Activated CD8-positive, alpha-beta memory T cell treated with anti-CD3 and anti-CD28 coated beads, Interleukin-2, amount 50 U/mL, for 24 hours (primary cell): ENCODE results near the gene IFT172.
"Not testable (repeated sequence)": the region's sequence is repeated elsewhere in the genome, so short reads cannot be mapped to it uniquely, and the experiment has no call there.

Experiments used
- DNase-seq: peaks from one replicate; pipeline ENCODE4 v3.0.0-alpha.2; 2020; ENCODE audit errors: extremely low read depth

Gene IFT172

DNA sequence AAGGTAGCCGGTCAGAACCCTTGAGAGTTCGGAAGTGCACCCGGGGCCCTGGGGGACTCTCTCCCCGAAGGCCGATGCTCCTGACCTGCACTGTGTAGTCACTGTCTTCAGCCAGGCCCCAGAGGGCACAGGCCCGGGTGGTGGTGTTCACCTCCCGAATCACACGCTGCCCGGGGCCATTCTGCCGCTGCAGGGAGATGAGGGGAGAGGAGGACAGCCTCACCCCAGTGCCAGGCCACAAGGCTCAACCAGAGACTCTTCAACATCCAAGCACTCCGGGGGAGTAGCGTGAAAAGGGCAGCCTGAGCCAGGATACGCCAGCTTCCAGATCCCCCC, 4.4 kb upstream of the IFT172 start:
- no peak for DNase-seq

DNA sequence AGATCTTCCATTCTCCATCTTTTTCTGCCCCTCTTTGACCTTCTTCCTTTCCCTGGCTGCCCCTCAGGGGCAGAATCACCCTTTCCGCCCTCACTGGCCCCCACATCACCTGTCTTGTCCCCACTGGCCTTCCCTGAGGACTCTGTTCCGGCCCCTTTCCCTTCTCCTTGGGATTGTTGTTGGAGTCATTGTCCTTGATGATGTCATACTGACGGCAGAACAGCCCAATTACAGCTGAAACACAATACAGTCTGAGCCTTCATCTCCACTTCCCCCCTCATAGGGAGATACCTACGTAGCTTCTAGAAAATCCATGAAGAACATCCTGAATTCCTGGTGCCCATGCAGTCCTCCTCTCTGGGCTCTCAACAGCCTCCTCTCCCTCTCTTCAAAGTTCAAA, 3.0 kb upstream of the IFT172 start:
- DNase-seq = no peak

DNA sequence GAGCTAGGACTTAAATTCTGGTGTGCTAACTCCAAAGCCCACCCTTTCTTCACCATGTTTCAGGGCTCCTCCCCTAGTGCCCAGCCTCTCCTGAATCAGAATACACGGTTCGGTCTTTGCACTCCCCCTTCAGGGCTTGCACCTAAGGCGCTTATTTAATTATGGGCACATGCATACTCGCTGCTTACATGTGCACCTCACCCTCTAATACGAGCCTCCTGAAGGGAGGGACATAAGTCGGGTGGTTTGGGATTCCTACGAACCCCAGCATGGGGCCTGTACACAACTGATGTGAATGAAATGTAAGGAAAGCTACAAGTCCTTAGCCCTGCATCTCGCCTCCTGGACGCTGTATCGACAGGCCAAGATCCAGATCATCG, 435 bp downstream of the IFT172 start:
- DNase-seq = no peak

DNA sequence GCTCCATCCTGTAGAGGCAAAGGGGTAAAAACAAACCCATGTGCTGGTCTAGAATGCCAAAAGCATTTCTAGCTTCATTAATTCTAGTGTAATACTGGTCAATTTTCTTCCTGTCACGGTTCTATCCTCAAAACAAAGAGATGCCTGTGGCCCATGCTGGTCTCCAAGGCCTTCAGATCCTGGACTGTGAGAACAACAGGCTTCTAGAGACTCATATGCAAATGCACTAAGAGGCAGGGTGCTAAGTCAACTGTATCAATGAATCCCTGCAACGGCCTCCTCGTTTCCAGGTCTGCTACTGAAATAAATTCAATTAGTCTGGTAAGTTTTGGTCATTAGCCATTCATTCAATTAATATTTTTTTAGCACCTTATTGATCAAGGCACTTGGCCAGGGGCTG, 4.0 kb downstream of the IFT172 start:
- no peak for DNase-seq

DNA sequence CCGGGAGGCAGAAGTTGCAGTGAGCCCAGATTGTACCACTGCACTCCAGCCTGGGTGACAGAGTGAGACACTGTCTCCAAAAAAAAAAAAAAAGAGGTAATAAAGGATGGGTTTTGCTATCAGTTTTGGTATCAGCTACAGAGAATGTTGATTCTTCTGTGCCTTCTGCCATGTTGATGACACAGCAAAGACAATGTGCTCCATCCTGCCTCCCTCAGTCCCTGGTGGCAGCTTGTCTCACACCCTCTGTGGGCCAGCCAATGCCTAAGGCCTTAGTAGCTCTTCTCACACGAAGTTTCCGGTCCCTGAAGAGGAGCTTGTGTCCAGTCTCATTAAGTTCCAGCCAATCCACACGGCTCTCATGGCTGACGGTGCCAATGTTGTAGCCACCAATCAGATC, 17.6 kb downstream of the IFT172 start:
- no peak for DNase-seq

DNA sequence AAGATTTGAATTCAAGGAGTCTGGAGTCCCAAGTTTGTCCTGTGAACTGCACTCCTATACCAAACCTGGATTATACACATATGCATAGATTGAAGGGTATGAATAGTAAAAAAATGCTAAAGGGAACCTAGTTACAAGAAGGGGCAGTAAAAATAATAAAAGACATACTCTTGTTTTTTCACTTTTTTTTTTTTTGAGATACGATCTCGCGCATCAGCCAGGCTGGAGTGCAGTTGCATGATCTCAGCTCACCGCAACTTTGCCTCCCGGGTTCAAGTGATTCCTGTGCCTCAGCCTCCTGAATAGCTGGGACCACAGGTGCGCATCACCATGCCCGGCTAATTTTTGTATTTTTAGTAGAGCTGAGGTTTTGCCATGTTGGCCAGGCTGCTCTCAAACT, 25.1 kb downstream of the IFT172 start:
- DNase-seq = no peak

DNA sequence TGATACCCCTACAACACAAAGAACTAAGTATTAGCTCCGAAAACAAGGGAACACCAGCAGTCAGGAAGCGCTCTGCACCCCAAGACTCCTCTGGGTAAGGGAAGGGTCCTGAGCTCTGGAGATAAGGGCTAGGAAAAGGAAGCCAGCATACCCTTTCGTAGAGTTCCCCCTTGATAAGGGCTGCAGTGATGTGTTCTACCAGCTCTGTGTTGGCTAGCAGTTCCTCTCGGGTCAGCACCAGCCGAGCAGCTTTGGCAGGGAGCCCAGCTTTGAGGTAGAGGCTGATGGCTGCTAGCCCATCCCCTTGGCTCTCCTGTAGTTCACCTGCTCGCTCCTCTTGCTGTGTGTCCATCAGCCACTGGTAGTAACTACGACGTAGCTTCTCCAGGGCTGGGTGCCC, 28.4 kb downstream of the IFT172 start:
- no peak for DNase-seq

DNA sequence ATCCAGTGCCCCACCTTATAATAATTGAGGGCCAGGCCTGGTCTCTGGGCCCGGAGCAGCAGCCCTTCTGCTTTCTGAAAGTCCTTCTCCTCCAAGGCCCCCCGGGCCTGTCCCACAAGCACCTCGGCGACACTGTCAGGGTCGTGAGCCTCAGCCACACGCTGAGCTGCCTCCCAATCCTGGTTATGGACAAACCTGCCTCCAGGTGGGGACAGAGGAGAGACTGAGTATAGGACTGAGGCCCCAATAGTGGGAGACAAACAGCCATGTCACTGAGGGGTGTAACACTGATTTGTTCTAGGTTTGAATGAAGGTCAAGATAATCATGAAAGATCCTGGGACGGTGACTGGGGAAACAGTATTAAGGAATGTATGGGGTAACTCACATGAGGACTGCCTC, 35.6 kb downstream of the IFT172 start:
- DNase-seq = no peak

DNA sequence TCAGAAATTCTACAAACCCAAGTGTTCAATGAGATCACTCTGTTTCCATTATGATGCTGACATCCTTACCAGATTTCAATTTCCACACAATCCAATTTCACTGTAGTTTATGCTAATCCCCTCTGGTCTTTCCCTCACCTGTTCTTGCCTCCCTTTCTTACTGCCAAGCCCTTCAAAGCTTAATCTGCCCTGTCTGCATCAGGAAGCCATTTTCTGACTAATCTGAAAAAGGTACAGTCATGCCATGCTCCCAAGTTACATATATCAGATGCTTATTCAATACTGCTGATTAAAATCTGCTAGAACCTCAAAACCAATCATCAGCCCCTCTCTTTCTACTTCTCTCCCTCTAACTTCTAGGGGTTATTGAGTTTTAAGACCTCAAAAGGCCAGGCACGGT, 38.4 kb downstream of the IFT172 start:
- no peak for DNase-seq

DNA sequence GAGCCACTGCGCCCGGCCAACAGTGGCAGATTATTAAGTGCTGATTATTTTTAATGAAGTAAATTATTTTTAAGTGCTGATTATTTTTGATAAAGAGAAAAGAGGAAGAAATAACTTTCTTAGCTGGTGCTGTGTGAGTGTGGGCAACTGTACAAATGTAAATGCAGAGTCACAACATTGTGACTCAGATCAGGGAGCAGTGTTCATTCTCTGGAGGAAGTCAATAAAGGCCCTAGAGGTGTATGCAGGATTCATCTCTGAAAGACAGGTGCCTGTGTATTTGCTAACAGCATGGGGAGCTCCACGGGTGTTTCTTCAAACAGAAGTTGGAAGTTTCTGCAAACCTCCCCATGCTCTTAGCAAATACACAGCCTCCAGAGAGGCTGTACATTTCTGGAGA, 41.2 kb downstream of the IFT172 start:
- DNase-seq = no peak

DNA sequence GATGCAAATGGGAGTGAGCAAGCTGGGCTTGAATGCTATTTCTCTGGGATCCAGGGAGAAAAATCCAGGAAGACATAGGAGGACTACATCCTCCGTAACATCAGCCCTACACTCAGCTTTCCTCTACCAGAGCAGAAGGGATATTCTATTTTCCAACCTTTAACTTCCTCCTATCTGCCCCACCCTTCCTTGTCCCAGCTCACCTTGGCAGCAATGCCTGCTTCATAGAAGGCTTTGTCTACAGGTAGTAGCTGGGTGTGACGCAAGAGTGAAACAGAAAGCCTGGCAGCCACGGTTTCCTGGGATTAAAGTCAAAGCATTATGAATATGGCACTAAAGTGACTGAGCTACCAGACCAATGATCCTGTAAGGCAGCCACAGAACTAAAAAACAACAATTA, 43.5 kb downstream of the IFT172 start:
- no peak for DNase-seq

DNA sequence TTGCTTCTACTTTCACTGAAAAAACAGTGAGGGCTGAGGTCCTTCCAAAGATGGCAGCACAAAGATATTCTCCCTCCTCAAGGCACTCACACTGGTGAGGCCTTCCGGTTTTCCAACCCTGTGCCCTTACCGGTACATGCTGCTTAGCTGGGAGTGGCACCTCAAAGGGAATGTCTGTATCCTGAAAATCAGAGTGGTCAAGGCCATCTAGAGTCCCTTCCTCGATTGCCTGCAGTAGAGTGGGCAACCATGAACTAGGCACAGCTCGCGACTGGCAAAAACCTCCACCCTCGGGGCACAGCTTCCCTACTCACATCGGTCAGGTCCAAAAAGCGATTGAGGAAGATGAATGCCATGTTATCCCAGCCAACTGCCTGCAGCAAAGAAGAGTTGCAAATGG, 43.9 kb downstream of the IFT172 start:
- no peak for DNase-seq

DNA sequence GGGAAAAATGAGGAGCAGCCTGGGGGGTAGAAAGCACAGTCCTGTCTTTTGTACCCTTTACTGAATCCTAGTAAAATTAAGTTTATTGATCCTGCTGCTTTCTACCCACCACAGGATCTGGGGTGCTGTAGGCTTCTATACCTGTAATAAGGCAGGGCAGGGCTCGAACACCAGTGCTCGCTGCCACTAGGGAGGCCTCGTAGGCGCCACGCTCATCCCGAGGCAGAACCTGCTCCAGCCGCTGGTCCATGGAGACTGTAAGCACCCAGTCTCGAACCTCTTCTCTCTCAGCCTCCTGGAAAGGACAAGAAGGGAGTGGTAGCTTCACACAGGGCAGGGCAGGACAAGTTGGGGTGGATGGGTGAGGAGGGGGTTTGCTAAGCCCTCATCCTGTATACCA, 44.4 kb downstream of the IFT172 start:
- no peak for DNase-seq

DNA sequence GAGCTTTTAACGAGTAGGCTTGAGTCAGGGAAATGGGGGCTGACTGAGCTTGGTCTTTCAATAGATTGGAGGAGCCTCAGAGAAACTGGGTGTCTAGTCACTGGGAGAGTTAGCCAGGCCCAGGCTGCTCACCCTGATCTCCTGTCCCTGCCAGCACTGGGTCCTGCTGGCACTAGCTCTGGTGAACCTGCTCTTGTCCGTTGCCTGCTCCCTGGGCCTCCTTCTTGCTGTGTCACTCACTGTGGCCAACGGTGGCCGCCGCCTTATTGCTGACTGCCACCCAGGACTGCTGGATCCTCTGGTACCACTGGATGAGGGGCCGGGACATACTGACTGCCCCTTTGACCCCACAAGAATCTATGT, 46.6 kb downstream of the IFT172 start:
- no peak for DNase-seq

DNA sequence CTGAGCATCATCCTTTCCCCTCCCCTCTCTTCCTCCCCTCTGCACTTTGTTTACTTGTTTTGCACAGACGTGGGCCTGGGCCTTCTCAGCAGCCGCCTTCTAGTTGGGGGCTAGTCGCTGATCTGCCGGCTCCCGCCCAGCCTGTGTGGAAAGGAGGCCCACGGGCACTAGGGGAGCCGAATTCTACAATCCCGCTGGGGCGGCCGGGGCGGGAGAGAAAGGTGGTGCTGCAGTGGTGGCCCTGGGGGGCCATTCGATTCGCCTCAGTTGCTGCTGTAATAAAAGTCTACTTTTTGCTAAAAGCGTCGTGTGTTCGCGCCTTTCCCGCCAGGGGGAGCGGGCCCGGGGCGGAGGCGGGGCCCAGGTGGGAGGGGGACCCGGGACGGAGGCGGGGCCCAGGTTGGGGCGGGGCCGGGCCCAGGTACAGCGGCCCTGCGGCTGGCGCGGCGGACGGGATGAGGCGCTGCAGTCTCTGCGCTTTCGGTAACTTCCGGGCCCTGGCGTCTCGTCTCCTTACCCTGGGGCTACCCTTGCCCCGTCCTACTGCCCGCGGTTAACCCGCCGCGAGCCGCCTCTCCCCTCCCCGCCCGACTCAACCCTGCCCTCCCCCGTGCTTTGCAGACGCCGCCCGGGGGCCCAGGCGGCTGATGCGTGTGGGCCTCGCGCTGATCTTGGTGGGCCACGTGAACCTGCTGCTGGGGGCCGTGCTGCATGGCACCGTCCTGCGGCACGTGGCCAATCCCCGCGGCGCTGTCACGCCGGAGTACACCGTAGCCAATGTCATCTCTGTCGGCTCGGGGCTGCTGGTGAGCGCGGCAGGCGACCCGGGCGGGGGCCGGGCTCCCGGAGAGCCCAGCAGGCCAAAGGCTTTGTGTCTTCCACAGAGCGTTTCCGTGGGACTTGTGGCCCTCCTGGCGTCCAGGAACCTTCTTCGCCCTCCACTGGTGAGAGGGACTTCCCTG, 47.3 kb downstream of the IFT172 start, which contains the start of gene KRTCAP3:
Gene KRTCAP3 (plus strand): TSS at position 424 of the 962 bp plus-strand sequence. CDS start 32 bp downstream, at position 456.
- DNase-seq = no peak

DNA sequence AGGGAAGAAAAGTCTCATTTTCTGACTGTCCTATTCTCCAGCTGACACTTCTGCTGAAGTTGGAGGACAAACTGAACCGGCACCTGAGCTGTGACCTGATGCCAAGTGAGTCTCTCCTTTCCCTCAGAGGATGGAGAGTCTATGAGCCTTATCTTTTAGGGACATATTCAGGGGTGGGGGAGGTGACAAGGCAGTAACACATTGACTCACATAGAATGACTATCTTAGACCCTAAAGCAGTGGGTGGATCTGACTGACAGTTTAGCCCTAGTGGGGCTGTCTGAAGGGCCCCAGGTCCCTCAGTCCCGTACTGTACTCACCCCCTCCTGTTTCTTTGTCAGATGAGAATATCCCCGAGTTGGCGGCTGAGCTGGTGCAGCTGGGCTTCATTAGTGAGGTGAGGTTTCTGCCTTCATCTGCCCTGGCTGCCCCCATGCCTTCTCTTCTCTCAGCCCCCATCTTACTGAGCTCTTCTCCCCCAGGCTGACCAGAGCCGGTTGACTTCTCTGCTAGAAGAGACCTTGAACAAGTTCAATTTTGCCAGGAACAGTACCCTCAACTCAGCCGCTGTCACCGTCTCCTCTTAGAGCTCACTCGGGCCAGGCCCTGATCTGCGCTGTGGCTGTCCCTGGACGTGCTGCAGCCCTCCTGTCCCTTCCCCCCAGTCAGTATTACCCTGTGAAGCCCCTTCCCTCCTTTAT, 48.2 kb downstream of the IFT172 start:
- DNase-seq = no peak

DNA sequence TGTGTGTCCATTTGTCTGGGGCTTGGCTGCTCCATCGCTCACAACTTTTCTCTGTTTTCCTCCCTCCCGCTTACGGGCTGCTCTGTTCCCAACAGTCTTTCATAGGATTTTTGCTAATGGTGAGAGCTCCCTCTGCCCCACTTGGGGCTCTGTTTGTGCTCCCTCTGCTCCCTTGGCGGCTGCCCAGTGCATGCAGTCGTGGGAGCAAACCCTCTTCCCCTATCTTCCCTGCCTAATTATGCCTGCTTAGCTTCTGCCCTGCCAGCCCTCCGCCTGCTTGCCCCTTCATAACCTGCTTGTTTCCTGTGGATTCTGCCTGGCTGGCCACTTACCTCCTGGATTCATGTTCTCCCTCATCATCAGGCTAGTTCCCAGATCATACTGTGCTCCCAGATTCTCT, 53.9 kb downstream of the IFT172 start:
- DNase-seq = no peak

DNA sequence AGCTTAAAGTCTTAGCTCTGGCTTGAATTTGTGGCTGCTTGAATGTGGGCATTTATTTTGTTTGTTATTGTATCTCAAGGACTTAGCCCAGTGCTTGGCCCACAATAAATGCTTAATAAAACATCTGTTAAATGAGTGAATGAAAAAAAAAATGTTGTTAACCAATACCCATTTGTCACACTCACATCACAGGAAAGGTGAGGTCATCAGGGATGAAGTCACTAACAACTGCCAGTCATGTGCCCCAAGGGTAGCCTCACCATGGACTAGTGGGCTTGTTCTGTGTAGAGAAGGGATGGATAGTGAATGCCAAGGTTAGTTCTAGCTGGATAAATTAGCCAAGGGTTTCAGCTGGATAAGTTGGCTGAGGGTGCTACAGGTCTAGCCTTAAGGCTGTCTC, 58.1 kb downstream of the IFT172 start:
- no peak for DNase-seq

DNA sequence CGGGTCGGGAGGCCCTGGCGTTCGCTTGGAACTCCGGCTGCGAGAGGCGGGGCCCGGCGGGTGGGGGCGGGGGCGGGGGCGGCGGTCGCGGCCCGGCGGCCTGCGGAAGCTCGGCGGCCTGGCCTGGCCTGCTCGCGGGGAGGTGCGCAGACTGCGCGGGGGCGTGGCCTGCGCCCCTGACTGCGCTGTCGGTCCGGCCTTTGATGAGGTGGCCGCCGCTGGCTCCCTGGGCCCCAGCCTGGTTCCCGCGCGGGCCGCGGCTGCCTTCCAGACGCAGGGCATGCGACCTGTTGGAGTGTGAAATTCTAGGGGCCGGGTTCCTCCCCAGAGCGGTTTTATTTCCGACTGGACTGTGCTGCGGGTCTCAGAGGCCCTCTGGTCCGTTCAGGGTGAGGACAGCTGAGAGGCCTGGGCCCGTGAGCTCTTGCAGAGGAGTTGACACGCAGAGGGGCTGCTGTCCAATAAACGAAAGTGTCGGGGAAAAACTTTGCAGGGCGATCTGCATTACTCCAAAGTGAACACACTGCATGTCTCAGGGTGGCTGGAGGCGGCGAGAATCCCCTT, 60.5 kb downstream of the IFT172 start:
- no peak for DNase-seq

DNA sequence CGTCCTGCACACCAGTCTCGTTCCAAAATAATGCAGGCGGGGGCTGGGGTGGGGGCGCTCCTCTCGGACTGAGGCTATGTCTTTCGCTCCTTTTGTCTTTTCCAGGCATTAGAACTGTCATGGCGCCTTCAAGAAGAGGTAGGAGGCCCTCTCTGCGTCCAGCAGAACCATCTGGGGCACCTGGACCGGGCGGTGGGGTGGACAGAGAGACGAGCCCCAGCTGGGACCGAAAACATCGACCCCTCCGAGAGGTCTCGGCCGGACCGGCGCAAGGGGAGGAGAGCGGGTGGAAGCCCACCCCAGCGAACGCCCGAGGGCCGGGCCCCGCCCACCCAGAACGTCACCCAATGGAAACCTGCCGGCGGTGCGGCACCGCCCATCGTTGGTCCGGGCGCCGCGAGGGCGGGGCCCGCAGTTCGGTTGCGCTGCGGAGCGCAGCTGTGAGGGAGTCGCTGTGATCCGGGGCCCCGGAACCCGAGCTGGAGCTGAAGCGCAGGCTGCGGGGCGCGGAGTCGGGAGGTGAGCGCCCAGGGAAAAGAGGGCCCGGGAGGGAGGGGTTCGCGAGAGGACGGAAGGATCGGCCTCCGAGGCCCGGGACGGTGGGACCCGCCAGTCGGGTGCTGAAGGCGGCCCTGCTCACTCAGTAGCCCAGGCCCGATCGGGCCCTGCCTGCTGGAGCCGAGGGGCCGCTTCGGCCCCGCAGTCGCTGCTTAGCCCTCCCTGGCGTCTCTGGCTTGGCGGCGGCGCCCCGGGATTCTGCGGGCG, 61.1 kb downstream of the IFT172 start, which contains the start of gene NRBP1:
Gene NRBP1 (plus strand): TSS at position 419 of the 765 bp plus-strand sequence. CDS start 4,643 bp downstream, outside the sequence.
- peak; percentile 78 for DNase-seq

DNA sequence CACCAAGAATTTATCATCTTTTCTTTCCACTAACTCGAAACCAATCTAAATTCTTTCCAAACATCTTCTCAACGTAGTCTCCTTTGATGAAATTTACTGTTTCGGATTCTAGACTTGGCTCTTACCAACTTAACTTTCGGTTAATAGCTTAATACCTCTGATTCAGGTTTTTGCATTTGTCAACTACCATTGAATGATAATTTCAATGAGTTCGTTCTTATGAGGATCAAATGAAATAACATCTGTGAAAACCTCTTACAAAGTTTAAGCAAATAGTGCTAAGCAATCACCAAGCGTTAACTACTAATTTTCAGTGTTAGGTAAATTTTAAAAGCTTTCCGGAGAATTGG, 61.7 kb downstream of the IFT172 start:
- DNase-seq = no peak

DNA sequence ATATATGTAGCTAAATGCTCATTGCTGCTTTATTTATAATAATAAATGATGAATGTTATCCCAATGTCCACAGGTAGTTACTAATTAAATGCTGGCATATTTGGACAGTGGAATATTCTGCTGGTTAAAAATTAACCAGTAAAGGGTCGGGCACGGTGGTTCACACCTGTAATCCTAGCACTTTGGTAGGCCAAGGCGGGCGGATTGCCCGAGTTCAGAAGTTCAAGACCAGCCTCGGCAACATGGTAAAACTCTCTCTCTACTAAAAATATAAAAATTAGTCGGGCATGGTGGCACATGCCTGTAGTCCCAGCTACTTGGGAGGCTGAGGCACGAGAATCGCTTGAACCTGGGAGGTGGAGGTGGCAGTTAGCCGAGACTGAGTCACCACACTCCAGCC, 64.5 kb downstream of the IFT172 start:
- DNase-seq = not testable (repeated sequence)
